ENCODE data around the gene TYROBP. TPM values are rescaled to one million over a fixed set of nuclear protein-coding genes. Genes with fewer than 3 reads are reported as not detected.

The TYROBP gene
- total and polyA plus RNA-seq, 2 of the 8 experiments (the other 6 are each of a cell fraction or from before 2014, with no cell fraction given) = 0.18 TPM; not detected in 1

GRCh38 chr19:35858311-35858710 is 49.8 kb downstream of the TYROBP start (continued):
- TF ChIP-seq RNF2 (IDR thresholded peaks at IDR 0.05; ENCODE audit: borderline replicate concordance, low read depth, low read length, missing control alignments, poor library complexity, severe bottlenecking) (no peak), TEAD4 (IDR thresholded peaks at IDR 0.05; ENCODE audit: low read depth, low read length) (no peak), GABPA (IDR thresholded peaks at IDR 0.05; ENCODE audit: borderline replicate concordance, insufficient read depth, low read length) (no peak), CHD7 (IDR thresholded peaks at IDR 0.05; ENCODE audit: insufficient replicate concordance, low read length) (no peak), BACH1 (IDR thresholded peaks at IDR 0.05; ENCODE audit: low read length) (no peak), JUN (IDR thresholded peaks at IDR 0.05; ENCODE audit: low read depth, low read length) (no peak)

Measured in H1 (cell line).